Sciatic nerve (tissue), 1 donor: ENCODE data around the gene TUBGCP3. TPM values are rescaled to one million over a fixed set of nuclear protein-coding genes. Genes with fewer than 3 reads are reported as not detected.

ENCODE experiments used
- total RNA-seq: library from RNA; stranded (reverse); fragmentation: NEBNext Ultra II Directional; extraction: Animal tissue kit (Norgen Biotek cat#: 25700); gene quantifications from one replicate; pipeline ENCODE4 v1.2.1, GENCODE V29; 2021
- donor health status: DM: no; HTN: no; CAD: no.

Gene TUBGCP3
- total RNA-seq, 1 donor from 2014 or later: 48.9 TPM

Other genes with a start within 250 kb of the TUBGCP3 start
- not detected for gene SPACA7, start 211.8 kb downstream of the TUBGCP3 start, total RNA-seq
- gene ATP11A, start 101.9 kb upstream of the TUBGCP3 start, total RNA-seq: 75.6 TPM